A549 treated with AZD9567 at 1 μM for 4 hours (cell line): ENCODE data around the gene TRMT44. TPM values are rescaled to one million over a fixed set of nuclear protein-coding genes. Genes with fewer than 3 reads are reported as not detected.

ENCODE experiments used
- total RNA-seq: library from RNA; stranded (reverse); fragments of 200-300 nt; extraction: Qiagen RNA extraction; gene quantifications from 5 replicates; pipeline ENCODE4 v1.2.3, GENCODE V29; 2022; ENCODE audit not compliant: insufficient read depth

Gene TRMT44, protein sequence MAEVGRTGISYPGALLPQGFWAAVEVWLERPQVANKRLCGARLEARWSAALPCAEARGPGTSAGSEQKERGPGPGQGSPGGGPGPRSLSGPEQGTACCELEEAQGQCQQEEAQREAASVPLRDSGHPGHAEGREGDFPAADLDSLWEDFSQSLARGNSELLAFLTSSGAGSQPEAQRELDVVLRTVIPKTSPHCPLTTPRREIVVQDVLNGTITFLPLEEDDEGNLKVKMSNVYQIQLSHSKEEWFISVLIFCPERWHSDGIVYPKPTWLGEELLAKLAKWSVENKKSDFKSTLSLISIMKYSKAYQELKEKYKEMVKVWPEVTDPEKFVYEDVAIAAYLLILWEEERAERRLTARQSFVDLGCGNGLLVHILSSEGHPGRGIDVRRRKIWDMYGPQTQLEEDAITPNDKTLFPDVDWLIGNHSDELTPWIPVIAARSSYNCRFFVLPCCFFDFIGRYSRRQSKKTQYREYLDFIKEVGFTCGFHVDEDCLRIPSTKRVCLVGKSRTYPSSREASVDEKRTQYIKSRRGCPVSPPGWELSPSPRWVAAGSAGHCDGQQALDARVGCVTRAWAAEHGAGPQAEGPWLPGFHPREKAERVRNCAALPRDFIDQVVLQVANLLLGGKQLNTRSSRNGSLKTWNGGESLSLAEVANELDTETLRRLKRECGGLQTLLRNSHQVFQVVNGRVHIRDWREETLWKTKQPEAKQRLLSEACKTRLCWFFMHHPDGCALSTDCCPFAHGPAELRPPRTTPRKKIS
- total RNA-seq = 6.9 to 7.9 TPM (median 7.2 TPM) in 5 replicates

GRCh38 chr4:8440492-8441311 is at the start of gene TRMT44, which contains the start of gene ACOX3:
Gene TRMT44 (plus strand): TSS chr4:8440777. CDS start chr4:8440823, 46 bp downstream.
Gene ACOX3 (minus strand): TSS chr4:8440723. CDS start chr4:8416521, 24,202 bp downstream.

Other genes starting within 250 kb of the TRMT44 start
- gene SH3TC1, start 241.5 kb upstream of the TRMT44 start, total RNA-seq = 10.3 to 17.0 TPM (median 16.0 TPM) in 5 replicates
- gene HTRA3, start 171.0 kb upstream of the TRMT44 start, total RNA-seq = 10.8 to 19.6 TPM (median 17.2 TPM) in 5 replicates
- gene ACOX3, start 54 bp upstream of the TRMT44 start, total RNA-seq = 8.0 to 14.3 TPM (median 9.8 TPM) in 5 replicates
- not detected in 5 replicates for gene GPR78, start 139.6 kb downstream of the TRMT44 start, total RNA-seq
- 0.12 to 0.21 TPM (median 0.17 TPM) in 4 of 5 replicates, not detected in the other for gene CPZ, start 152.0 kb downstream of the TRMT44 start, total RNA-seq